Stomach (tissue), 4 donors: ENCODE measurements around the gene OLFM2.

Experiments
- EP300 ChIP-seq: sonication (generic); formaldehyde crosslinking; IDR thresholded peaks from one replicate; pipeline ENCODE4 v1.6.1; 2017; ENCODE audit warnings: antibody characterized with exemption
- POLR2A ChIP-seq, 4 donors: fragments of 450-650 bp; IDR thresholded peaks; one replicate each; pipeline ENCODE4 v1.6.1; 2016; ENCODE audit warnings: antibody characterized with exemption in 4 of 4, control low read depth in 2 of 4, mild to moderate bottlenecking in 1 of 4, moderate library complexity in 1 of 4
- TF ChIP-seq, protein P1 (sequence below), 7 experiments: fragments of 450-650 bp in 4 of 7; fragments of 200-600 bp in 3 of 7; sonication (generic) in 3 of 7; IDR thresholded peaks; one replicate each; pipeline ENCODE4 v1.5.1; 2016 to 2019; ENCODE audit warnings: antibody characterized with exemption in 7 of 7, control low read depth in 2 of 7, mild to moderate bottlenecking in 1 of 7

DNA sequence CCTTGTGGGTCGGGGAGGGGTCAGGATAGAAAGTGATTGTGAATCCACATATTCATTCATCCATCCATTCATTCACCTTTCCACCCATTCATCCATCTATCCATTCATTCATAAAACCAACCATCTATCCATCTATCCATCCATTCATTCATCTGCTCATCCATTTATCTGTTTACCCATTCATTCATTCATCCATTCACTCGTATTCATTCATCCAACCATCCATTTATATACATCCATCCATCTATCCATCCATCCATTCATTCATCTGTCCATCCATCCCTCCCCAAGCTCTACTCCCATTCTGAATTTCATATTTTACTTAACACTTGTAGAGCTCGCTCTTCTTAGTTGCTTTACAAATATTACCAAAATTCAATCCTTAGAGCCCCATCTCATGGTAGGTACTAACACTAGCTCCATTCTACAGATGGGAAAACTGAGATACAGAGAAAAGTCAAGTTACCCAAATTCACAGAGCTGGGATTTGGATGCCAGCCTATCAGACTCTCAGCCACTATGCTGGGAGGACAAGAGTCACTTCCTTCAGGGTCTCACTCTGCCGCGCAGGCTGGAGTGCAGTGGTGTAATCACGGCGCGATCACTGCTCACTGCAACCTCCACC is 63.6 kb downstream of the OLFM2 start:
- TF ChIP-seq, protein P1, sequence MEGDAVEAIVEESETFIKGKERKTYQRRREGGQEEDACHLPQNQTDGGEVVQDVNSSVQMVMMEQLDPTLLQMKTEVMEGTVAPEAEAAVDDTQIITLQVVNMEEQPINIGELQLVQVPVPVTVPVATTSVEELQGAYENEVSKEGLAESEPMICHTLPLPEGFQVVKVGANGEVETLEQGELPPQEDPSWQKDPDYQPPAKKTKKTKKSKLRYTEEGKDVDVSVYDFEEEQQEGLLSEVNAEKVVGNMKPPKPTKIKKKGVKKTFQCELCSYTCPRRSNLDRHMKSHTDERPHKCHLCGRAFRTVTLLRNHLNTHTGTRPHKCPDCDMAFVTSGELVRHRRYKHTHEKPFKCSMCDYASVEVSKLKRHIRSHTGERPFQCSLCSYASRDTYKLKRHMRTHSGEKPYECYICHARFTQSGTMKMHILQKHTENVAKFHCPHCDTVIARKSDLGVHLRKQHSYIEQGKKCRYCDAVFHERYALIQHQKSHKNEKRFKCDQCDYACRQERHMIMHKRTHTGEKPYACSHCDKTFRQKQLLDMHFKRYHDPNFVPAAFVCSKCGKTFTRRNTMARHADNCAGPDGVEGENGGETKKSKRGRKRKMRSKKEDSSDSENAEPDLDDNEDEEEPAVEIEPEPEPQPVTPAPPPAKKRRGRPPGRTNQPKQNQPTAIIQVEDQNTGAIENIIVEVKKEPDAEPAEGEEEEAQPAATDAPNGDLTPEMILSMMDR (IDR thresholded peaks at IDR 0.05) = no peak
- TF ChIP-seq POLR2A (IDR thresholded peaks at IDR 0.05) (no peak), EP300 (no peak)
